Middle frontal gyrus (tissue), 1 donor: ENCODE measurements around the gene LUZP2.

Experiments
- DNase-seq: peaks from one replicate; pipeline ENCODE4 v3.0.0-alpha.2; 2015; ENCODE audit warnings: low spot score; ENCODE audit errors: extremely low spot score

The LUZP2 gene

DNA sequence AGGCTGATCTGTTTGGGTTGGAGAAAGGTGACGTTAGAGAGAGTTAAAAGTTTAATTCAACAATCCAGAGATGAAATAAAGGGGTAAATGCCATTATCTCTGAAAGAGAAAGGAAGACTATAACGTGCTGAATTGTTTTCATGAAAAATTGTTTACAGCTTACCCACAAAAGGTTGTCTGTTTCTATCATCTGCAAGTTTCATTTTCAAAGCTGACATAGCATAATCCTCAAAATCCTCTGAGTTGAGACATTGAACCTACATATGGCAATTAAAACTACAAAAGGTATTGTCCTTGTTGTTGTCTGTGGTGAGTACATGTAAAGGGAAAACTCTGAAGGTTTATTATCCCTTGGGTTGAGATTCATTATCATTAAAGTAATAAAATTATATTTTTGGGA lies 569.9 kb downstream of the LUZP2 start:
- no peak for DNase-seq

GRCh38 chr11:25068451-25068850 lies 571.6 kb downstream of the LUZP2 start:
- DNase-seq: no peak

DNA sequence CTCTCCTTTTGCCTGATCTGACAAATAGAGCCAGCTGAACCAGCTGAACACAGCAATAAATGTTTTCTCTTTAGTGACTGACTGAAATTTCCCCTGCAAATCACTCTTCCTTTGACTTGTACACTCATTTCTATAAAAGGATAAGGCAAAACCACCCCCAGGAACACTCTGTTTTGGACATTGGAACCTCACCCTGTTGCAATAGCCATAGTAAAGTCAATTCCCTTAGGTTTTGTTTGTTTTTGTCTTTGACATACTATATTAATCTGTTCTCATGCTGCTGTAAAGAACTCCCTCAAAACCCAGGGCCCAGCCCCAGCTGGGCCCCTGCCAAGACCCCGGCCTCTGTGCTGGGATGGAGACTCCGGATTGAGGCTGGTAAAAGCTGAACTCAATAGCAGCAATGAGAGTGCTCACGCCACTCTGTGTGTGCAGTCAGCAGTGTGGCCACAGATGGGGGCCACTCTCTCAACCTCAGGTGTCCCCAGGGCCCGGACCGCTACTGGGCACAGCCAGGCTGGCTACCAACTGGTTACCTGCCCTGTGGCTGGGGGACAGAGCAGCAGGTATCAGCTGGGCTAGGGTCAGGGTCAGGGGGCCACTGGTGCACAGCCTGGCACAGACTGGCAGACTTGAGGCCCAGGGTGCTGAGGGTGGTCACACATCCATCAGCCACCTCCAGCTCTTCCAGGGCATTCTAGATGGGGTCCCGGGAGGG lies 597.4 kb downstream of the LUZP2 start:
- no peak for DNase-seq

- no peak for DNase-seq
These were observed 622.6 kb downstream of the LUZP2 start for GRCh38 chr11:25119416-25119815.
